GM21717 (cell line): ENCODE results near the gene NAA11.

ENCODE experiments used
- ATAC-seq: cut with Tn5 transposase; IDR thresholded peaks from one replicate; pipeline ENCODE4 v1.9.1; 2021; ENCODE audit warnings: mild to moderate bottlenecking, moderate library complexity; ENCODE audit not compliant: unreplicated experiment

The NAA11 gene

DNA sequence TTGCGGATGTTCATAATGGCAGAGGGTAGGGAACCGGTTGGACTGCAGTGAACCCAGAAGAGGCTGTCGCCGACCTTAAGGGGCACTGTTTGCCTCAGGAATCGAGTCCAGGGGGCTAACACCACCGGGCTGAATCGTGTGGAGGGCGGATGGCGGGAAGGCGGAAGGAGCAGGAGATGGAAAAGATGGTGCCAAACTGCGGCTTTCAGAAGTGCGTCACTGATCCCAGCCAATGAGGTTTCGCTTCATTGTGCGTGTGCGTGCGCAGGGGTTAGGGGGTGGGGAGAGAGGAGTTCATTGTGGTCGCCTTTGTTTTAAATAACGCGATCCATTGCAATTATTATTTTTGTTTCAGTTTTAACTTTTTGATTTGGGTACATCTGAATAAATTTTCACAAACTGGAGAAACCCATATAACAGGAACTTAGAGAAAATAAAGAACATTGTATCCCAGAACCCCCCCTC is at the start of gene NAA11:
TSS of gene NAA11 (minus strand) at position 198 of the 465 bp plus-strand sequence. CDS start at position 14, 184 bp downstream.
- no peak for ATAC-seq

DNA sequence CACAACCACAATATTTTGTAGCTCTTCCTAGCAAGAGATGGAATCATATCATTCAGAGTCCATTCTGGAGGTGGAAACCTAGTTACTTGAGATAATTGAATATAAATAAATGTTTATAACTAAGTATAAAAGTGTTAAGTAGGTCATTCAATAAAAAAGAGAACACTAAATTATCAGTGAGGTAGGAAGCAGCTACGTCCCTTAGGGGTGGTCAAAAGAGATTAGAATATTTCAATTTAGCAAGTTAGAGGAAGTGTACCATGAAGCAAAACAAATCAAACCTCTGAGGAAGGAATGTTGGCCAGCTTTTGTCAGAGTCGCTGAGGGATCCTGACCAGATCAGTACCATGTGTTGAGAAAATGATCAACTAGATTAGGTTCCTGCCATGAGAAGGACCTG is 44.2 kb upstream of the NAA11 start:
- no peak for ATAC-seq

DNA sequence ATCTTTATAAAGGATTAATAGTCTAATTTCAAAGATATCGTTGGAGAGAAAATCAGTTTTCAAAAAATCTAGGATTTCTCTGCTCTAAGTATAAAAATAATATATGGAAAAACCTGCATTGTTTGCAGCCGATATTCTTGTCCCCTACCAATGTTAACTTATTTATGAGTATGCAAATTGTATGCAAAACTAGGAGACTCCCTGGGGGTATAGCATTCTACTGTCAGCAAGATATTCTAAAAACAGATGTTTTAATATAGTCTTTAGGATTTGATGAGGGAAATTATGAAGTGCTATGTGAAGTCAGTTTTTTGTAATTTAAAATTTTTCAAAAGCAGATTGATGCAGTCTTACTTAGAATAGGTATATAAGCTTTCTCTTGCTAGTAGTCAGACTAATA is 41.2 kb upstream of the NAA11 start:
- ATAC-seq = no peak

DNA sequence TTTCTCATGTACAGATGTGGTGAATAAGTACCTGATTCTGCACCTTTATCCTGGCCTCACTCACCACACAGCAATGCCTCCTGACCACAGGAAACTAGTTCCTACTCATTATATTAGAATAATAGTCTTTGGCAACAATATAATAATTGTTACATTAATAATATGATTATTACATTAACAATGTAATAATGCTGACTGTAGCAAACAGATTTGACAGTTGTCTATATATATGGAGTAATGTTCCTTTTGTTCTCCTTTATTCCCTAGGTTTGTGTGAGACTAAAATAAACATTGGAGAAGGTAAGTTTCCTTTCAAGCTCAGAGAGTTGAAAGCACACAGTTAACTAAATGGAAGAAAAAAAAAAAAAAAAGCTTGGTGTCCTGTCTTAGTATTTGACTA is 40.6 kb upstream of the NAA11 start:
- ATAC-seq = no peak

DNA sequence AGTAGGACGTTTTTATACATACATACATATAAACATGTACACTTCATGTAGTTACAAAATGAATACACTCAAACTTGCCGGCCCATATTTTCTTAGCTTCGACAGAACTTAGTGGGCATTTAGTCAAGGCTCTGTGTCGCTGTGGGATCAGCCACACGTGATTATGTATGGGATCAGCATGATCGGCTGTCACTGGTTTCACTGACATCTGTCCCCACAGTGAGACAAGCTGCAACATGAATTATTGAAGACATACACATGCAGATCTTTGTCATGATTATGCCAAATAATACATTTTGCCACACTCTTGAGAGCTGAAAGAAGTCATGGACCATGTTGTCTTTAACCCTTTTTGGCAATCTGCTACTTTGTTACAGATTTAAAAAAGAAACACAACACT is 38.2 kb upstream of the NAA11 start:
- ATAC-seq = no peak

DNA sequence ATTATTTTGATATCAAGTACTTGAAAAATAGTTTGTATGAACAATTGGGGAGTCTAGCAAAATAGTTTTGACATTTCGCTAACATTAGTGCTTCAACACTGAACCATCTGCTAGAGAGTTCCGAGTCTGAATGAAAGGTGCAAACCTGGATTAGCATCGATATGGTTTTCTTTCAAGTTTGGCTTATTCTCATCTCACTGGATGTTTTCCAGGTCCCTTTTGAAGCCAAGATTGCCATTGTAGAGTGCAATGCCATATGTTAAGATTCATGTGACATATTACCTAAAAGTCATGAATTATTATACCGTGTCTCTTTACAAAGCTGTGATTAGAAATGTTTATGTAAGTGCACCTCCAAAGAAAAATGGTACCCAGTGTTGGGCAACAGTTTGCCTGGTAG is 36.8 kb upstream of the NAA11 start:
- ATAC-seq = no peak

DNA sequence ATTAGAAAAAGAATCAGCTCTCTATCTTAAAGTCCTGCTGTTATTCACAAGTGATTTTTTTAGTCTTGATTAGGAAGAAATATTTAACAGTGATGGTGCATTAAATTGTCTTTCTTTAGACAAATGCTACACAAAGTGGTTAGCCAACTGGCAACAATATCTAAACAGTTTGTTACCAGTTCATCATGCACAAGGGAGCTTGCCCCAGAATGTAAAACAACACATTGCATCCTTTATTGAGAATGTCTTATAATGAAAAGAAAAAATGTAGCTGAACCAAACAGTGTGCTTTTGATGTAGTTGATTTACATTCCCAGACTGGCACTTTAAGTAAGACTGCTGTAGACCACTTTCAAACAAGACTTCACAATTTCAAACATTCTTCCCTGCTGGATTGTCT is 34.1 kb upstream of the NAA11 start:
- ATAC-seq = no peak

DNA sequence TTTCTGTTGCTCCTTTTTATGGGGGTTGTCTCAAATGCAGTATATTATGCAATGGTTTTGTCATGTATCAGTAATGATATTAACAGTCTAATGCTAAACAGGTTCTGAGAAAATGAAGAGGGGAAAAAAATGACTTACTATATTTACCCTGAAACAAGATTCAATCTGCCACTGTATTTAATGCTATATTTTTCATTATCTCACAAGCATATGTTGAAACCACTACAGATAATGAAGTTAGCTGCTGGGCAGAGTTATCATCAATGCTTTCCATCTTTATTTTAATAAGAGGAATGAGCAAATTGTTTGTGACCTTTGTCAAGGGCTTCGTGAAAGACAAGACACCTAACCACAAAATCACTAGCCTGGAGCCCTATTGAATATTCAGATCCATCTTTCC is 32.6 kb upstream of the NAA11 start:
- no peak for ATAC-seq

DNA sequence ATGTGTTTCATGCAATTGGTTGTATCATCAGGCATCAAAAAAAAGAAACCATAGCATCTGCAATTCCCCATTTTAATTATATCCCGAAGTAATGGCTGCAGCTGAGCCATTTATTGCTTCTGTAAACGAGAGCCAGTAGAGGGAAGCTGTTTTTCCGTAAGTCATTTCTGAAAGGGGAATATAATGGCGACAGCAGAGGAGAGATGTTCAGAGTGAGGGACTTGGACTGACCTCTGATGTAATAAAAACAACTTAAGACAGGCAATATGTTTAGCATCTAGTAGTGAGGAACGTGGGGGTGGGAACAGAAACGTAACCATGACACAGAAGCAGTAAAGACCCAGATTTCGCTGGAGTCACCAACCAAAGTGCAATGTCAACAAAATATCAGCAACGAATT is 31.5 kb upstream of the NAA11 start:
- no peak for ATAC-seq

DNA sequence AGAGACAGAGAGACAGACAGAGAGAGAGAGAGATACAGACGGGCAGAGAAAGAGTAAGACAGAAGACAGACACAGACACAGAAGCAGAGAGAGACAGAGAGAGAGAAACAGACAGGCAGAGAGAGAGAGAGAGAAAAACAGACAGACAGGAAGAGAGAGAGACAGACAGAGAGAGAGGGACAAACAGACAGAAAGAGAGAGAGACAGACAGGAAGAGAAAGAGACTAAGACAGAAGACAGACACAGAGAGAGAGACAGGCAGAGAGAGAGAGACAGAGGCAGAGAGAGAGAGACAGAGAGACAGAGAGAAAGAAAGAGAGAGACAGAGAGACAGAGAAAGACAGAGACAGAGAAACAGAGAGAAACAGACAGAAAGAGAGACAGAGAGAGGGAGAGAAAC is 27.2 kb upstream of the NAA11 start:
- ATAC-seq = no peak

DNA sequence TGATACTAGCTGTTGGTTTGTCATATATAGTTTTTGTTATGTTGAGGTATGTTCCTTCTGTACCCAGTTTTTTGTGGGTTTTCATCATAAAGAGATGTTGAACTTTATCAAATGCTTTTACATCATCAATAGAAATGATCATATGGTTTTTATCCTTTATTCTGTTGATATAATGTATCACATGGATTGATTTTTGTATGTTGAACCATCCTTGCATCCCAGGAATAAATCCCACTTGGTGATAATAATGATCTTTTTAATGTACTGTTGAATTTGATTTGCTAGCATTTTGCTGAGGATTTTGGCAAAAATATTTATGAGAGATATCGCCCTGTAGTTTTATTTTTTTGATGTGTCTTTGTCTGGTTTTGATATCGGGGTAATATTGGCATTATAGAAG is 22.5 kb upstream of the NAA11 start:
- ATAC-seq = no peak

DNA sequence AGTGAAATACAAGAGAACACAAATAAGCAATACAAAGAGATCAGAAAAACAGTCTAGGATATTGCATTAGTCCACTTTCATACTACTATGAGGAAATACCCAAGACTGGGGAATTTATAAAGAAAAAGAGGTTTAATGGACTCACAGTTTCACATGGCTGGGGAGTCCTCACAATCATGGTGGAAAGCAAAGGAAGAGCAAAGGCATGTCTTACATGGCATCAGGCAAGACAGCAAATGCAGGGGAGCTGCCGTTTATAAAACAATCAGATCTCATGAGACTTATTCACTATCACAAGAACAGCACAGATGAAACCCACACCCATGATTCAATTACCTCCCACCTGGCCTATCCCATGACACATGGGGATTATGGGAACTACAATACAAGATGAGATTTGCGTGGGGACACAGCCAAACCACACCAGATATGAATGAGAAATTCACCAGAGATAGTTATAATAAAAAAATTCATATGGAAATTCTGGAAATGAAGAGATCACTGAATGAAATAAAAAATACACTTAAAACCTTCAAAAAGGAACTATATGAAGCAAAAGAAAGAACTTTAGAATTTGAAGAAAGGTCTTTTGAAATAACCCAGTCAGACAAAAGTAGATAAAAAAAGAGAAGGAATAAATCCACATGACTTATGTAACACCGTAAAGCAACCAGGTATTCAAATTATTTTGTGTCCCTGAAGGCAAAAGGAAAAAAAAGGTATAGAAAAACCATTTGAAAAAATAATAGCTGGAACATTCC is 16.2 kb upstream of the NAA11 start:
- no peak for ATAC-seq

DNA sequence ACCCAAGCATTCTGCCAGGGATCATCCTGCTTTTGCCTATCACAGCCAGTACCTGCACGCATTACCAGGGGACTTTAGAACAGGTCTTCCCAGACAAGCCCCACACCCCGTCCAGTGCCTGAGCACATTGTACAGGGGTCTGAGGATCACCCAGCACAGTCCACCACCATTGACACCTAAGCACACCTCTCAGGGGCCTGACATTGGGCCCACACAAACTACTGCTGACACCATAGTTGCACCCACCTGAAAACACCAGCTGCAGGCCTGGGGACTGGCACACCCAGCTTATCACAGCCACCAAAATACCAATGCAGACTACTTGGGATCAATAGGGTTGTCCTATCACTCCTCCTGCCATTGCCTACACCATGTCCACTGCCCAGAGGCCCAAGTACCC is 14.7 kb upstream of the NAA11 start:
- ATAC-seq = no peak

DNA sequence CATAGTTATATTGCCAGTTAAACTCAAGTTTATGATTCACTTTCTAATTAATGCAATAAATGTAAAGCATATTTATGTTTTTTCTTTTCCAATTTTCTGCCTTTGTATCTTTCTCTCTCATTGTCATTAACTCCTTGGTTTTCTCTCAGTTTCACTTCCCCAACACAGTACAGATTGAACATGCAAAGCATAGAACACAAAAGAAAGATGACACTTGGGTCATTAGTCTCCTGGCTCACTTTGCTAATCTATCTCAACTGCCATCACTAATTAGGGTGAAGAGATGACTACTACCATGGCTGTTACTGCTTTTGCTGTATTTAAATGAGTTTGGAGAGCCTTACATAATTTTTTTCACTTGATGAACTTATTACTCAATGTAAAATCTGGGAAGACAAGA is 12.3 kb upstream of the NAA11 start:
- ATAC-seq = peak; percentile 64

DNA sequence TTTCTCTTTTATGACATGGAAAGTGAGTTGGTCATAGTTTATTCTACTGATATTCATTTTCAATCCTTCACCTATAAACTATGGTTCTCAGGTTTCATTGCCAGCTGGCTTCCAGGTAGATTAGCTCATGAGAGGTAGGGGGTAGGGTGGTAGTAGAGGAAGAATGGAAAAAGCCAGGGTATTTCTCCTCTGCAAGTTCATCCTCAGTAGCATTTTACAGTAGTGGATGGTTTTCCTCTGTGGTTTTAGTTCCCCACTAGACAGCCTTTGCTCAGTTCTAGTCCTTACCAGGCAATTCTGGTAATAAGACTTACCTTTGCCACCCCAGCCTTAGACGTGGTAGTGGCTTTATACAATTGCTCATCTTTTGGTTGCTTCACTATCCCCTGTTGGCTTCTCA is 8.9 kb upstream of the NAA11 start:
- no peak for ATAC-seq

DNA sequence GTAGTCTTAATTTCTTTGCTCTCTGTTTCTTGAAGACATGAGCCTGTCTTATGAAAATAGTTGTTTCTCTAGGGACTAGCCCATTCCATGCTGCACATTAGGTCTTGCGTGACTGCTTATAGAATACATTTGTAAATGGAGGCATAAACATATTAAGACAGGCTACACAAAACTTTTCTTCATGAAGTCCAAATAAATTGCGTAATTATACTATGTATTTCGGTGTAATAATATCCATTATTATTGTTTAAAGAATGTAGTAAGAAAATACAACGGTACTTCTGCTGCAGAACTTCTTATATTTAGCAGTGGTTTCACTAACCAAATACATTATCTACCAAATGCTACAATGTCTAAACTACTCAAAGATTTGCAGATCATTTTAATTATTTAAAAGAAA is 8.5 kb upstream of the NAA11 start:
- no peak for ATAC-seq

DNA sequence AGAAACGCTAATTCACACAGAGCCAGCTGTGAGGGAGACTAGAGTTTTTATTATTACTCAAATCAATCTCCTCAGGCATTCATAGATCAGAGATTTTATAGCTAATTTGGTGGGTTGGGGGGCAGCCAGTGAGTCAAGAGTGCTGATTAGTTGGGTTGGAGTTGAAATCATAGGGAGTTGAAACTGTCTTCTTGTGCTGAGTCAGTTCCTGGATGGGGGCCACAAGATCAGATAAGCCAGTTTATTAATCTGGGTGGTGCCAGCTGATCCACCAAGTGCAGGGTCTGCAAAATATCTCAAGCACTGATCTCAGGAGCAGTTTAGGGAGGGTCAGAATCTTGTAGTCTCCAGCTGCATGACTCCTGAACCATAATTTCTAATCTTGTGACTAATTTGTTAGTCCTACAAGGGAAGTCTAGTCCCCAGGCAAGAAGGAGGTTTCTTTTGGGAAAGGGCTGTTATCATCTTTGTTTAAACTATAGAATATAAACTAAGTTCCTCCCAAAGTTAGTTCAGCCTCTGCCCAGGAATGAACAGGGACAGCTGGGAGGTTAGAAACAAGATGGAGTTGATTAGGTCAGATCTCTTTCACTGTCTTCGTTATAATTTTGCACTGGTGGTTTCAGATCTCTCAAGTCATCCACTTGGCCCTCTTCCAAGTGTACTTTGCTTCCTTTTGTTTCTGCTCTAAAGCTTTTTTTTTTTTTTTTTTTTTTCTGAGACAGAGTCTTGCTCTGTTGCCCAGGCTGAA is 5.4 kb upstream of the NAA11 start:
- no peak for ATAC-seq

DNA sequence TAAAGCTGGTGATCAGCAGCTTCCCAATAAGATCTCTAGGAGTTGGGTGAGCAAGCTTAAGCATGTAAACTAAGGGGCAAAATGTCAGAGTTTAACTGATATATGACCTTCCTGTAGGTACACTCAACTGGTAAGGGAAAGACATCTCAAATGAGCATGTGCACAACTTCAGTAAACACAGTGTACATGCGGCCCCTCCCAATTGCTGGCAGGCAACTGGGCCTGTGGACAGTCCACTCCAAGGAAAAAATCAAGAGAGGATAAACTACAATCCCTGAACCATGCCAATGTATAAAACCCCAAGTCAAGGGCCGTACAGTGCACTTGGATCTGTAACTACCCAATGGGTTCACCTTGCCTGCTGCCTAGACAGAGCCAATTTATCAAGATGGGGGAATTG is 4.9 kb upstream of the NAA11 start:
- ATAC-seq = no peak

DNA sequence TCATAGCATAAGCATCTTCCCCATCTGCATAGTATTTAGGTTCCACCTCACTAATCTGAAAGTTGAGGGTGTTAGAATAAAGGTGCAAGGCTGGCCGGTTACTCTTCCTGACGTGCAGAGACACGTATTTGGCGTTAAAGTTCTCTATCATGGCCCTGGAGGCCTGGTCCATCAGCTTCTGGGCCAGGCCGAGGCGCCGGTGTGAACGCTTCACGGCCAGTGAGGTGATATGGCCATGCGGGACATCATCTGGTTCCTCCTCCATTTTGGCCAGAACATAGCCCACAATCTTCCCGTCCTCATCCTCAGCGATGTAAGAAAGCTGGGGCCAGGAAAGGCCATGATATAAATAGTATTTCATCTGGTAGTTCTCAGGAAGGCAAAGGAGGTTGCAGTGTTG is 425 bp downstream of the NAA11 start:
- no peak for ATAC-seq

DNA sequence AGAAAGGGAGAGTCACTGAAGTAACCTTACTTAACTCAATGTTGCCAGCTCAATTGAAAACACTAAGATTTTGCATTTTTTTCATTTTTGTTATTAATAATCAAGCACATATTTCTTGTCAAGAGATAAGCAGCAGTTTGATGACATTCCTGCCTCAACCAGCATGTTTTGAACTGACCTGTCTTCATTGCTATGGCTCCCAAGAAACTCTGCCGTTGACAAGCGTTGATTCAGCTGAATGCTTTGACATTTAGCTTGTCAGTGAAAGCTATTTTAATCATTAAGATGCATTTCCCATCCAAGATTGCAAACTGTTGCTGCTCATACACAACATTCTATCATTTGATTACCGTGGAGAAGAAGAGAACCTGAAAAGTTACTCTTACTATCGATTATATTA is 5.9 kb downstream of the NAA11 start:
- ATAC-seq = no peak

DNA sequence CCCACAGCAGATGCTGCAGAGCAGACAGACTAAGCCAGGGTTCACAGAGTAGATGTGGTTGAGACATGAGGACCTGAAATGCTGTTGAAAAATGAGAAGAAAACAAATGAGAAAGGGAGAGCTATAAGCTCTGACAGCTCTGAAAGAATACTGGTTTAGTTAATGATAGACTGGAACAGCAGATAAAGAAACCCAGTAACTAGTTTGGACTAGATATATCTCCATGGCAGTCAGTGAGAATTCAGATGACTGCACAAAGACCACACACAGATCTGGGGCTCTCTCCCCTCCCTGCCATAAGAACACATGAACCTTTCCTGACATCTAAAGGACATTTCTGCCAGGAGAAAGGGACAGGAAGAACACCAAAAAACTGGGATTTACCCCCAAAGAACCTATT is 8.2 kb downstream of the NAA11 start:
- ATAC-seq = no peak

DNA sequence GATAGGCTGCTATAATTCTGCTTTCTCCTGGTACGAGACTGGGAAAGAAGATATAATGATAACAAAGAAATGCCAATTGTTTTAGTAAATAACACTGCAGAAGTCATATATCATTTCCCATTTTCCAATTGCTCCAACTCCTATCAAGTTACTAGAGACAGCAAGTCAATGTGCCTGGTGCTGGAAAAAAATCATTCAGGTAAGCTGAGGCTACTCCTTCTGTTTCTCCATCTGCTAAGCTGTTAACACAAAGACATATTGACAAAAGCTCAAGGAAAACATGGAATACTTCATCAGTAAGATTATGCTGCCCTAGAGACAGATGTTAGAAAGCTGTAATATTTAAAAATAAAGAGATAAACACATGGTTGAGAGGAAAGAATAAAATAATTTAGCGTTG is 10.0 kb downstream of the NAA11 start:
- no peak for ATAC-seq

DNA sequence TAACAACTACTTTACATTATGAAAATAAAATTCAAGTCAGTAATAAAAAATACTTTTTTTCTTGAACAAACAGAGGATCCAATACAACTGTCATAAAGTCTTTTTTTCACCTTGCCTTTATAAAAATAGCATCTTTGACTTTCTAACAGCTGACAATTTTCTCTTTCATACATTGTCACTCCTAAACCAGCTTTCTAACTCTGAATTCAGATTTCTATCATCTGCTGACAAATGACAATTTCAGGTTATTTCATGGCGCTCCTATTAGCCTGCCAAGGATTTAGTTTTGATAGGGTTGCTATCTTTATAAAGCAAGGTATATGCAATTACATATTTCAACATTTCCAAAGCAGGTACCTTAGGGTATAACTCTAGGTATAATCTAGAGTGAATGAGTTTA is 14.6 kb downstream of the NAA11 start:
- ATAC-seq = no peak
